ENCODE results near the gene DDX21. TPM values are rescaled to one million over a fixed set of nuclear protein-coding genes. Genes with fewer than 3 reads are reported as not detected.

DDX21 gene
- total and polyA plus RNA-seq, 2 of the 13 experiments (the other 11 are each of a cell fraction or from before 2014, with no cell fraction given), result 52.5 to 147 TPM

GRCh38 chr10:68924593-68924992 lies 31.4 kb upstream of the DDX21 start:
- no peaks in the 10 kb centered on the region for H3K79me2 ChIP-seq (ENCODE audit: insufficient read depth, low read length)
- intact Hi-C loops (cut with micrococcal nuclease; ENCODE audit: unreplicated experiment), result no loop called here
- H3K27me3 ChIP-seq (ENCODE audit: control insufficient read depth in 1 of 2, insufficient read depth in 2 of 2, low read length in 2 of 2), result no peaks in the 10 kb centered on the region
- H3K27ac ChIP-seq (ENCODE audit: extremely low read length, insufficient read depth, low read length), result no peak overlapping the region
- DNase-seq (ENCODE audit: low spot score) (no peak), FAIRE-seq (no peak), ATAC-seq (no peak)
- no peak overlapping the region for H3K4me2 ChIP-seq (ENCODE audit: low read depth, low read length)
- no peak overlapping the region for H3K4me3 ChIP-seq (replicated peaks in 1 of 3; ENCODE audit: insufficient read depth in 1 of 3, low read depth in 2 of 3, low read length in 3 of 3)
- H3K36me3 ChIP-seq (replicated peaks in 1 of 2; ENCODE audit: control insufficient read depth in 1 of 2, insufficient read depth in 2 of 2, low read length in 2 of 2), result peaks cover 5 to 18% of the 10 kb centered on the region in 2 experiments; a peak in 4 of 5 replicates
- TF ChIP-seq RBM39 (IDR thresholded peaks at IDR 0.05; ENCODE audit: low read depth, low read length, poor library complexity, severe bottlenecking), result no peak
- TF ChIP-seq TOE1 (CRISPR knock-in tag; IDR thresholded peaks at IDR 0.05), result no peak
- no peak for TF ChIP-seq SP1 (IDR thresholded peaks at IDR 0.05)
- TF ChIP-seq SP1 (CRISPR knock-in tag; IDR thresholded peaks at IDR 0.05), result no peak
- ChIA-PET POLR2A (interaction anchor here (1.5 kb wide), 1 partner anchor 25 kb away, joined by 3 read pairs; no protein-coding TSS in a partner anchor), CTCF (ENCODE audit: low intra/inter-chr PET ratio, low total read pairs) (no interaction called here)
- H4K20me1 ChIP-seq (ENCODE audit: insufficient read depth, low read length), result no peaks in the 10 kb centered on the region
- no peak overlapping the region for H2AFZ ChIP-seq (ENCODE audit: low read length)
- no TSS peak for BruUV-seq (replicated peaks)
- H3K9ac ChIP-seq (ENCODE audit: insufficient read depth, low read depth, low read length), result no peak overlapping the region
- no peaks in the 10 kb centered on the region for H3K9me3 ChIP-seq (ENCODE audit: low read length)
- peaks cover 25% of the 10 kb centered on the region for H3K4me1 ChIP-seq (ENCODE audit: insufficient read depth, low read length)
- in situ Hi-C loops (cut with HindIII; ENCODE audit: extremely low pct_ligation_motif_present, low pct_unique_long_range_greater_than_20kb), result no loop called here

- no TSS peak for BruUV-seq (replicated peaks)
- POLR2A ChIA-PET, result interaction anchor here (0.6 kb wide), 1 partner anchor 31 kb away, joined by 3 read pairs; the partner anchor contains the start of gene DDX21
- Histone ChIP-seq H3K9ac (ENCODE audit: insufficient read depth, low read depth, low read length) (no peak overlapping the region), H3K4me3 (replicated peaks in 1 of 3; ENCODE audit: insufficient read depth in 1 of 3, low read depth in 2 of 3, low read length in 3 of 3) (no peak overlapping the region), H3K27ac (ENCODE audit: extremely low read length, insufficient read depth, low read length) (no peak overlapping the region), H3K27me3 (ENCODE audit: control insufficient read depth in 1 of 2, insufficient read depth in 2 of 2, low read length in 2 of 2) (no peaks in the 10 kb centered on the region), H2AFZ (ENCODE audit: low read length) (no peak overlapping the region), H3K9me3 (ENCODE audit: low read length) (no peaks in the 10 kb centered on the region), H4K20me1 (ENCODE audit: insufficient read depth, low read length) (no peaks in the 10 kb centered on the region), H3K36me3 (replicated peaks in 1 of 2; ENCODE audit: control insufficient read depth in 1 of 2, insufficient read depth in 2 of 2, low read length in 2 of 2) (peaks cover 4 to 15% of the 10 kb centered on the region in 2 experiments; a peak in 4 of 5 replicates), H3K79me2 (ENCODE audit: insufficient read depth, low read length) (no peaks in the 10 kb centered on the region), H3K4me1 (ENCODE audit: insufficient read depth, low read length) (peaks cover 25% of the 10 kb centered on the region), H3K4me2 (ENCODE audit: low read depth, low read length) (no peak overlapping the region)
- in situ Hi-C loops (cut with HindIII; ENCODE audit: extremely low pct_ligation_motif_present, low pct_unique_long_range_greater_than_20kb), result no loop called here
- CTCF ChIA-PET (ENCODE audit: low intra/inter-chr PET ratio, low total read pairs), result no interaction called here
- intact Hi-C loops (cut with micrococcal nuclease; ENCODE audit: unreplicated experiment), result no loop called here
- 88% methylated on average over 2 of the region's 4 CpGs for WGBS (ENCODE audit: low lambda C conversion rate)
- FAIRE-seq, result no peak
- no peak for TF ChIP-seq GPBP1L1 (CRISPR knock-in tag; IDR thresholded peaks at IDR 0.05)
- TF ChIP-seq, protein P1, sequence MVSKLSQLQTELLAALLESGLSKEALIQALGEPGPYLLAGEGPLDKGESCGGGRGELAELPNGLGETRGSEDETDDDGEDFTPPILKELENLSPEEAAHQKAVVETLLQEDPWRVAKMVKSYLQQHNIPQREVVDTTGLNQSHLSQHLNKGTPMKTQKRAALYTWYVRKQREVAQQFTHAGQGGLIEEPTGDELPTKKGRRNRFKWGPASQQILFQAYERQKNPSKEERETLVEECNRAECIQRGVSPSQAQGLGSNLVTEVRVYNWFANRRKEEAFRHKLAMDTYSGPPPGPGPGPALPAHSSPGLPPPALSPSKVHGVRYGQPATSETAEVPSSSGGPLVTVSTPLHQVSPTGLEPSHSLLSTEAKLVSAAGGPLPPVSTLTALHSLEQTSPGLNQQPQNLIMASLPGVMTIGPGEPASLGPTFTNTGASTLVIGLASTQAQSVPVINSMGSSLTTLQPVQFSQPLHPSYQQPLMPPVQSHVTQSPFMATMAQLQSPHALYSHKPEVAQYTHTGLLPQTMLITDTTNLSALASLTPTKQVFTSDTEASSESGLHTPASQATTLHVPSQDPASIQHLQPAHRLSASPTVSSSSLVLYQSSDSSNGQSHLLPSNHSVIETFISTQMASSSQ (IDR thresholded peaks at IDR 0.05; ENCODE audit: low read depth), result peak; percentile 42
- TF ChIP-seq, protein P1 (CRISPR knock-in tag; IDR thresholded peaks at IDR 0.05; ENCODE audit: borderline replicate concordance), result peak; percentile 54; the same call in 1 of the 2 replicates
- TF ChIP-seq, protein P2, sequence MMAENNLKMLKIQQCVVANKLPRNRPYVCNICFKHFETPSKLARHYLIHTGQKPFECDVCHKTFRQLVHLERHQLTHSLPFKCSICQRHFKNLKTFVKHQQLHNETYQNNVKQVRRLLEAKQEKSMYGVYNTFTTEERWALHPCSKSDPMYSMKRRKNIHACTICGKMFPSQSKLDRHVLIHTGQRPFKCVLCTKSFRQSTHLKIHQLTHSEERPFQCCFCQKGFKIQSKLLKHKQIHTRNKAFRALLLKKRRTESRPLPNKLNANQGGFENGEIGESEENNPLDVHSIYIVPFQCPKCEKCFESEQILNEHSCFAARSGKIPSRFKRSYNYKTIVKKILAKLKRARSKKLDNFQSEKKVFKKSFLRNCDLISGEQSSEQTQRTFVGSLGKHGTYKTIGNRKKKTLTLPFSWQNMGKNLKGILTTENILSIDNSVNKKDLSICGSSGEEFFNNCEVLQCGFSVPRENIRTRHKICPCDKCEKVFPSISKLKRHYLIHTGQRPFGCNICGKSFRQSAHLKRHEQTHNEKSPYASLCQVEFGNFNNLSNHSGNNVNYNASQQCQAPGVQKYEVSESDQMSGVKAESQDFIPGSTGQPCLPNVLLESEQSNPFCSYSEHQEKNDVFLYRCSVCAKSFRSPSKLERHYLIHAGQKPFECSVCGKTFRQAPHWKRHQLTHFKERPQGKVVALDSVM (CRISPR knock-in tag; IDR thresholded peaks at IDR 0.05), result peak; percentile 92
- ATAC-seq, result peak; percentile 47
- no peak for DNase-seq (ENCODE audit: low spot score)
These were observed 30.5 kb upstream of the DDX21 start for GRCh38 chr10:68925489-68925888.

Measured in HepG2 (cell line).